Dermis microvascular lymphatic vessel endothelial cell (primary cell): ENCODE results near the gene ANKRD33. TPM values are rescaled to one million over a fixed set of nuclear protein-coding genes. Genes with fewer than 3 reads are reported as not detected.
A peak's percentile ranks its signal among the peaks of the same experiment; 100 is the strongest.
"Not testable (repeated sequence)": the region's sequence is repeated elsewhere in the genome, so short reads cannot be mapped to it uniquely, and the experiment has no call there.

Source experiments
- DNase-seq, 2 donors: peaks; one replicate each; pipeline versions ENCODE4 v3.0.0 to v3.0.0-alpha.2; 2010; ENCODE audit warnings: low read depth in 2 of 2
- total RNA-seq: library from RNA; depleted of rRNA; stranded (reverse); fragments of >200 nt; gene quantifications from 2 replicates; pipeline ENCODE4 v1.2.1, GENCODE V29; 2014

The ANKRD33 gene
- total RNA-seq, 1 donor from 2014 or later, result 0.26 TPM

- DNase-seq, result no peak
Measured at GRCh38 chr12:51874000-51874399, 13.9 kb upstream of the ANKRD33 start.

GRCh38 chr12:51874486-51874885 lies 13.4 kb upstream of the ANKRD33 start:
- DNase-seq, result no peak

- DNase-seq, result no peak
Measured at GRCh38 chr12:51879102-51879501, 8.8 kb upstream of the ANKRD33 start.

- DNase-seq, result no peak
Measured at GRCh38 chr12:51883295-51883694, 4.6 kb upstream of the ANKRD33 start.

- peak in 1 of 2 donors; percentile 25 for DNase-seq
Measured at GRCh38 chr12:51883998-51884675, 3.8 kb upstream of the ANKRD33 start.

- peak; percentile 89 for DNase-seq
Measured at GRCh38 chr12:51884676-51885229, 3.1 kb upstream of the ANKRD33 start.

- not testable (repeated sequence) for DNase-seq
Measured at GRCh38 chr12:51885294-51886020, 2.4 kb upstream of the ANKRD33 start.

GRCh38 chr12:51886021-51886710 lies 1.7 kb upstream of the ANKRD33 start:
- DNase-seq, result peak; percentile 99

GRCh38 chr12:51888316-51889215 lies 663 bp downstream of the ANKRD33 start:
- DNase-seq, result no peak

GRCh38 chr12:51889216-51890132 lies 1.6 kb downstream of the ANKRD33 start:
- no peak for DNase-seq

GRCh38 chr12:51890133-51890464 lies 2.2 kb downstream of the ANKRD33 start:
- no peak for DNase-seq

- DNase-seq, result no peak
Measured at GRCh38 chr12:51890511-51891171, 2.7 kb downstream of the ANKRD33 start.

- DNase-seq, result peak in 1 of 2 donors; percentile 44
Measured at GRCh38 chr12:51891843-51892242, 3.9 kb downstream of the ANKRD33 start.

GRCh38 chr12:51893786-51894185 lies 5.9 kb downstream of the ANKRD33 start:
- no peak for DNase-seq

GRCh38 chr12:51895378-51896135 lies 7.7 kb downstream of the ANKRD33 start:
- peak in 1 of 2 donors; percentile 26 for DNase-seq

- DNase-seq, result peak in 1 of 2 donors; percentile 23
Measured at GRCh38 chr12:51896236-51896635, 8.3 kb downstream of the ANKRD33 start.

GRCh38 chr12:51897181-51897580 lies 9.3 kb downstream of the ANKRD33 start:
- peak; percentile 75 to 91 for DNase-seq

GRCh38 chr12:51898506-51898905 lies 10.6 kb downstream of the ANKRD33 start:
- DNase-seq, result no peak

- DNase-seq, result peak in 1 of 2 donors; percentile 92
Measured at GRCh38 chr12:51898937-51899336, 11.0 kb downstream of the ANKRD33 start.
